Measurements from ENCODE around the gene SLC22A7.
A peak's percentile ranks its signal among the peaks of the same experiment; 100 is the strongest.

Gene SLC22A7

DNA sequence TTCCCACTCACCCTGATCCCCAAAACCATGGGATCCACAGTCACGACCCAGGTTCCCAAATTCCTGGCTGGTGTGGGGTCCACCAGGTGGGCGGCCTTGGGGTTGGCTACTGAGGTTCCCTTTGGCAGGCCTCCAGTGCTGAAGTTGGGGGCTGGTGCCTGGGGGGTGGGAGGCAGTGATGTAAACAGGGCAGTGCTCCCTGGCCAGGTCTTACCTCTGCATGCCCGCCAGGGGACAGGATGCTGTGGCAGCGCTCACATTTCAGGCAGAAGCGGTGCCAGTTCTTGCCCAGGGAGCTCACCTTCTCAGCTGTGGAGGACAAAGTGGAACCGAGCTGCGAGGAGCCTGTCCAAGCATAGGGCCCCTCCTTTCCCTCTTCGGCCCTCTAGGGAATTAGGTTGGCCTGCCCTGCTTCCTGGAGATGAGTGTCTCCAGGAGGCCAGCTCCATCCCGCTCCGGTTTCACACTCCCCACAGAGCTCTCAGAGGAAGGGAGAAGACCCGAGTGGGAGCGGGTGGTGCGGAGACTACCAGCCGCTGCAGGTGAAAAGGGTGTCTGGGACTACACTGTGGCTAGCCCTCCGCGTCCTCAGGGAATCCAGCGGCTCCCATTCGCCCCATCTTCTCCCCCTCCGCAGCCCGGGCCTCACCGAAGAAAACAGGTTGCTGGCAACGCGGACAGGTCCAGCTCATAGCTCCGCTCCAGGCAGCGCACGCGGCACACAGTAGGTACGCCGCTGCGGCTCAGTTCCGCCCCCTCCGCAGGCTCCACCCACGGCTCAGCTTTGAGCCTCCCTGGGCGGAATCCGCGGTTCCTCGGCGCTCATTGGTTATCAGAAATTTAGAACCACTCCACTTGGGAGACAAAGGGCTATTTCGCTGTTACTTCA, 10.3 kb downstream of the SLC22A7 start, which contains the start of gene CRIP3:
TSS of gene CRIP3 (minus strand) at position 726 of the 889 bp plus-strand sequence. CDS start at position 692, 34 bp downstream.
- H3K4me3 ChIP-seq (ENCODE audit: low read length): peak within 1 kb of the TSS; percentile 74
- peak within 1 kb of the TSS; percentile 94 for H3K4me2 ChIP-seq (ENCODE audit: low read length)
- H3K27ac ChIP-seq (ENCODE audit: low read depth, low read length): peak within 1 kb of the TSS; percentile 37
- peaks cover 58% of the 10 kb centered on the region for H3K4me1 ChIP-seq (ENCODE audit: control insufficient read depth, low read length)
- TF ChIP-seq, protein P1, sequence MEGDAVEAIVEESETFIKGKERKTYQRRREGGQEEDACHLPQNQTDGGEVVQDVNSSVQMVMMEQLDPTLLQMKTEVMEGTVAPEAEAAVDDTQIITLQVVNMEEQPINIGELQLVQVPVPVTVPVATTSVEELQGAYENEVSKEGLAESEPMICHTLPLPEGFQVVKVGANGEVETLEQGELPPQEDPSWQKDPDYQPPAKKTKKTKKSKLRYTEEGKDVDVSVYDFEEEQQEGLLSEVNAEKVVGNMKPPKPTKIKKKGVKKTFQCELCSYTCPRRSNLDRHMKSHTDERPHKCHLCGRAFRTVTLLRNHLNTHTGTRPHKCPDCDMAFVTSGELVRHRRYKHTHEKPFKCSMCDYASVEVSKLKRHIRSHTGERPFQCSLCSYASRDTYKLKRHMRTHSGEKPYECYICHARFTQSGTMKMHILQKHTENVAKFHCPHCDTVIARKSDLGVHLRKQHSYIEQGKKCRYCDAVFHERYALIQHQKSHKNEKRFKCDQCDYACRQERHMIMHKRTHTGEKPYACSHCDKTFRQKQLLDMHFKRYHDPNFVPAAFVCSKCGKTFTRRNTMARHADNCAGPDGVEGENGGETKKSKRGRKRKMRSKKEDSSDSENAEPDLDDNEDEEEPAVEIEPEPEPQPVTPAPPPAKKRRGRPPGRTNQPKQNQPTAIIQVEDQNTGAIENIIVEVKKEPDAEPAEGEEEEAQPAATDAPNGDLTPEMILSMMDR (IDR thresholded peaks at IDR 0.05; ENCODE audit: low read depth, low read length, poor library complexity, severe bottlenecking): peak; percentile 65
- no peak for TF ChIP-seq EZH2phosphoT487 (IDR thresholded peaks at IDR 0.05; ENCODE audit: borderline replicate concordance, low read length)
- no peaks in the 10 kb centered on the region for H3K9me3 ChIP-seq (ENCODE audit: control insufficient read depth, insufficient read depth, low read length)
- no peaks in the 10 kb centered on the region for H3K27me3 ChIP-seq (ENCODE audit: control insufficient read depth, low read length)
- H4K20me1 ChIP-seq (ENCODE audit: control insufficient read depth, insufficient read depth, low read depth, low read length): no peaks in the 10 kb centered on the region
- H3K79me2 ChIP-seq (ENCODE audit: control insufficient read depth, low read length): peaks cover 3% of the 10 kb centered on the region; the same call in 1 of the 2 replicates
- H3K36me3 ChIP-seq (ENCODE audit: control insufficient read depth, low read length): peaks cover 2% of the 10 kb centered on the region; the same call in 1 of the 2 replicates
- peaks cover 16% of the 10 kb centered on the region for H3F3A ChIP-seq (ENCODE audit: control insufficient read depth, insufficient read depth)
- no peaks in the 10 kb centered on the region for H3K9me2 ChIP-seq (replicated peaks; ENCODE audit: control insufficient read depth, low read length)

DNA sequence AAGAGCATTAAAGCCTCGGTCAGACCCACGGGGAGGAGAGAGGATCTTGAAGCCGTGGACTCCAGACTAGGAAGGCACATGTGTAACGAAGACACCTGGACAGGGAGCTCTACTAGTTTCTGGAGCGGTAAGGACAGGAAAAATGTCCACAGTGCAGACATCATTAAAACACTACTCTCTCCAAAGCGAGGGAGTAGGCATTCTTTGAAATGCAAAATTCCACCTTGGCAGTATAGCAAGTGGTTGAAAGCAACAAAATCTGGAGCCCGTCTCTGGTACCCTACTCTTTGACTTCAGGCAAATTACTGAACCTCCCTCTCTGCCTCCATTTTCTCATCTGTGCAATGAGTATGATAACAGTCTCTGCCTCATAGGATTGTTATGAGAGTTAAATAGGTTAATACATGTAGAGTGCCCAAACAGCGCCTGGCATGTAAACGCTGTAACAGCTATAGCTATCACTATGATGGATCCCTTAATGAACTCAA, 11.0 kb downstream of the SLC22A7 start:
- Histone ChIP-seq H3K9me2 (replicated peaks; ENCODE audit: control insufficient read depth, low read length) (no peaks in the 10 kb centered on the region), H3F3A (ENCODE audit: control insufficient read depth, insufficient read depth) (peaks cover 23% of the 10 kb centered on the region), H3K27me3 (ENCODE audit: control insufficient read depth, low read length) (no peaks in the 10 kb centered on the region), H3K79me2 (ENCODE audit: control insufficient read depth, low read length) (peaks cover 3% of the 10 kb centered on the region; the same call in 1 of the 2 replicates), H3K27ac (ENCODE audit: low read depth, low read length) (peak overlapping the region; percentile 37; the same call in 1 of the 2 replicates), H3K4me1 (ENCODE audit: control insufficient read depth, low read length) (peaks cover 65% of the 10 kb centered on the region), H3K9me3 (ENCODE audit: control insufficient read depth, insufficient read depth, low read length) (no peaks in the 10 kb centered on the region), H3K36me3 (ENCODE audit: control insufficient read depth, low read length) (peaks cover 6% of the 10 kb centered on the region), H3K4me3 (ENCODE audit: low read length) (peak overlapping the region; percentile 74), H3K4me2 (ENCODE audit: low read length) (peak overlapping the region; percentile 94), H4K20me1 (ENCODE audit: control insufficient read depth, insufficient read depth, low read depth, low read length) (no peaks in the 10 kb centered on the region)
- TF ChIP-seq, protein P1 (IDR thresholded peaks at IDR 0.05; ENCODE audit: low read depth, low read length, poor library complexity, severe bottlenecking): no peak
- no peak for TF ChIP-seq EZH2phosphoT487 (IDR thresholded peaks at IDR 0.05; ENCODE audit: borderline replicate concordance, low read length)

DNA sequence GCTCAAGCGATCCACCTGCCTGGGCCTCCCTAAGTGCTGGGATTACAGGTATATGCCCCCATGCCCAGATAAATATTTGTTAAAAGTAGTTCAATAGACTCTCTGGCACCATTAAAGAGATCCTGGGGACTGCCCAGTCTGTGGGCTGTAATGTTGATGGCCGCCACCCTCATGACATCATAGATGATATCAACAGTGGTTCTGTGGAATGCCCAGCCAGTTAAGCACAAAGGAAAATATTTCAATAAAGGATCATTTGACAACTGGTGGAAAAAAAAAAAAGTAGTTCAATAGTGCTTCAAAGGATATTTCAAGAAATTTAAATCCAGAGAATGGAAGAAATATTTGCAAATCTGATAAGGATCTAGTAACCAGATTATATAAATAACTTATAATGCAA, 12.1 kb downstream of the SLC22A7 start:
- H3K9me2 ChIP-seq (replicated peaks; ENCODE audit: control insufficient read depth, low read length): no peaks in the 10 kb centered on the region
- peaks cover 33% of the 10 kb centered on the region for H3F3A ChIP-seq (ENCODE audit: control insufficient read depth, insufficient read depth)
- no peak for TF ChIP-seq EZH2phosphoT487 (IDR thresholded peaks at IDR 0.05; ENCODE audit: borderline replicate concordance, low read length)
- TF ChIP-seq, protein P1 (IDR thresholded peaks at IDR 0.05; ENCODE audit: low read depth, low read length, poor library complexity, severe bottlenecking): no peak
- H4K20me1 ChIP-seq (ENCODE audit: control insufficient read depth, insufficient read depth, low read depth, low read length): no peaks in the 10 kb centered on the region
- peaks cover 8% of the 10 kb centered on the region for H3K36me3 ChIP-seq (ENCODE audit: control insufficient read depth, low read length)
- H3K9me3 ChIP-seq (ENCODE audit: control insufficient read depth, insufficient read depth, low read length): no peaks in the 10 kb centered on the region
- no peaks in the 10 kb centered on the region for H3K27me3 ChIP-seq (ENCODE audit: control insufficient read depth, low read length)
- no peak overlapping the region for H3K27ac ChIP-seq (ENCODE audit: low read depth, low read length)
- no peak overlapping the region for H3K4me3 ChIP-seq (ENCODE audit: low read length)
- H3K4me2 ChIP-seq (ENCODE audit: low read length): no peak overlapping the region
- H3K4me1 ChIP-seq (ENCODE audit: control insufficient read depth, low read length): peaks cover 76% of the 10 kb centered on the region
- H3K79me2 ChIP-seq (ENCODE audit: control insufficient read depth, low read length): peaks cover 3% of the 10 kb centered on the region; the same call in 1 of the 2 replicates

All from DOHH2 (cell line).